GM12878 (cell line): ENCODE data around the gene SVBP. TPM values are rescaled to one million over a fixed set of nuclear protein-coding genes. Genes with fewer than 3 reads are reported as not detected.

Experiments used
- ATAC-seq: fragments of 200-7000 bp; cut with Tn5 transposase; 3 replicates; pipeline ENCODE4 v1.9.1; 2020; ENCODE audit warnings: mild to moderate bottlenecking, moderate library complexity
- BruUV-seq: library from RNA; stranded (reverse); fragments of 400-500 nt; replicated peaks from 2 replicates; lab custom pipeline; 2021; lab: Mats Ljungman, UMichigan
- CTCF ChIA-PET: fragments of 300-600 bp; sonication (Branson Sonifier 250); formaldehyde crosslinking; extraction: SDS; loops from one replicate; lab custom pipeline; 2021; ENCODE audit warnings: inconsistent platforms; lab: Yijun Ruan, JAX
- POLR2A ChIA-PET: fragments of 350-600 bp; formaldehyde crosslinking; extraction: SDS; loops from one replicate; lab custom pipeline; 2021; ENCODE audit warnings: inconsistent platforms; lab: Charles Lee
- RAD21 ChIA-PET: fragments of 300-600 bp; sonication (Branson Sonifier 250); formaldehyde crosslinking; loops from one replicate; lab custom pipeline; 2023; ENCODE audit warnings: antibody characterized with exemption; ENCODE audit not compliant: unreplicated experiment; lab: Charles Lee
- SMC1A ChIA-PET: fragments of 300-600 bp; sonication (Branson Sonifier 250); formaldehyde crosslinking; loops from one replicate; lab custom pipeline; 2023; ENCODE audit not compliant: unreplicated experiment, uncharacterized antibody; lab: Charles Lee
- DNase-seq: peaks from one replicate; pipeline ENCODE4 v3.0.0-alpha.2; 2011; ENCODE audit warnings: low read depth, low spot score
- FAIRE-seq: peaks from 3 replicates; lab custom pipeline; 2011; peaks lifted over from hg19 to GRCh38; lab: Jason Lieb, UNC
- H2AFZ ChIP-seq: 2 replicates; pipeline ENCODE4 v1.6.0; 2011; ENCODE audit warnings: low read depth, low read length, control low read depth; ENCODE audit not compliant: control insufficient read depth
- H3K27ac ChIP-seq: 2 replicates; pipeline ENCODE4 v1.5.1; 2011; ENCODE audit warnings: control low read depth; ENCODE audit not compliant: control insufficient read depth, insufficient read depth
- H3K27me3 ChIP-seq, 2 experiments: replicated peaks in 1 of 2; 2 replicates each; pipeline versions ENCODE4 v1.6.0 to v1.6.1; 2011; ENCODE audit warnings: low read length in 1 of 2; ENCODE audit not compliant: control insufficient read depth in 2 of 2, insufficient read depth in 2 of 2
- H3K36me3 ChIP-seq, 2 experiments: 2 replicates each; pipeline ENCODE4 v1.5.1; 2011; ENCODE audit warnings: low read length in 1 of 2; ENCODE audit not compliant: control insufficient read depth in 2 of 2, insufficient read depth in 2 of 2
- H3K4me1 ChIP-seq: 2 replicates; pipeline ENCODE4 v1.6.1; 2011; ENCODE audit warnings: mild to moderate bottlenecking, low read length, moderate library complexity, mixed read lengths; ENCODE audit not compliant: control insufficient read depth, insufficient read depth
- H3K4me2 ChIP-seq: 2 replicates; pipeline ENCODE4 v1.6.0; 2011; ENCODE audit warnings: control low read depth; ENCODE audit not compliant: control insufficient read depth, insufficient read depth
- H3K4me3 ChIP-seq: fragments of 200-600 bp; sonication (generic); 2 replicates; pipeline ENCODE4 v1.5.1; 2016
- H3K79me2 ChIP-seq: 2 replicates; pipeline ENCODE4 v1.6.0; 2011; ENCODE audit warnings: low read length; ENCODE audit not compliant: control insufficient read depth, insufficient read depth
- H3K9ac ChIP-seq: 2 replicates; pipeline ENCODE4 v1.8.0; 2011; ENCODE audit warnings: low read length, control low read depth, mixed read lengths; ENCODE audit not compliant: control insufficient read depth, insufficient read depth
- H3K9me3 ChIP-seq: replicated peaks from 3 replicates; pipeline ENCODE4 v1.5.1; 2011; ENCODE audit warnings: mild to moderate bottlenecking, low read length; ENCODE audit not compliant: control insufficient read depth, insufficient read depth
- H4K20me1 ChIP-seq: 2 replicates; pipeline ENCODE4 v1.6.0; 2011; ENCODE audit not compliant: control insufficient read depth, insufficient read depth
- ASH2L ChIP-seq: fragments of 300-600, 200-600 bp; sonication (generic); IDR thresholded peaks from 2 replicates; pipeline ENCODE4 v1.6.1; 2017; ENCODE audit warnings: low read depth, mild to moderate bottlenecking, borderline replicate concordance
- ATF3 ChIP-seq: IDR thresholded peaks from 2 replicates; pipeline ENCODE4 v1.6.1; 2011; ENCODE audit warnings: low read depth, mild to moderate bottlenecking, low read length, moderate library complexity, borderline replicate concordance; ENCODE audit errors: extremely low read depth
- BHLHE40 ChIP-seq, 2 experiments: fragments of 450-650 bp in 1 of 2; IDR thresholded peaks; 2 replicates each; pipeline ENCODE4 v1.6.1; 2011 to 2017; ENCODE audit warnings: low read depth in 2 of 2, borderline replicate concordance in 1 of 2, improper control_type of control experiment in 1 of 2, low read length in 1 of 2, mild to moderate bottlenecking in 1 of 2
- CBX5 ChIP-seq: sonication (generic); IDR thresholded peaks from 2 replicates; pipeline ENCODE4 v1.6.1; 2016; ENCODE audit warnings: low read depth, moderate library complexity, mild to moderate bottlenecking, inconsistent platforms
- FOXM1 ChIP-seq: IDR thresholded peaks from 2 replicates; pipeline ENCODE4 v1.6.1; 2012; ENCODE audit warnings: low read depth, mild to moderate bottlenecking, inconsistent platforms, low read length, moderate library complexity
- JUND ChIP-seq: IDR thresholded peaks from 2 replicates; pipeline ENCODE4 v1.6.1; 2012; ENCODE audit warnings: low read depth, mild to moderate bottlenecking, low read length, improper control_type of control experiment, moderate library complexity
- MAX ChIP-seq: IDR thresholded peaks from 2 replicates; pipeline ENCODE4 v1.6.1; 2012; ENCODE audit warnings: low read depth, low read length, improper control_type of control experiment
- MTA2 ChIP-seq: fragments of 450-650 bp; IDR thresholded peaks from 2 replicates; pipeline ENCODE4 v1.6.1; 2016; ENCODE audit warnings: low read depth, mild to moderate bottlenecking, moderate library complexity
- RAD51 ChIP-seq: fragments of 450-650 bp; IDR thresholded peaks from 2 replicates; pipeline ENCODE4 v1.6.1; 2016; ENCODE audit warnings: moderate library complexity, mild to moderate bottlenecking, inconsistent platforms
- RELB ChIP-seq: fragments of 450-650 bp; IDR thresholded peaks from 2 replicates; pipeline ENCODE4 v1.6.1; 2017; ENCODE audit warnings: low read depth, mild to moderate bottlenecking, moderate library complexity
- RUNX3 ChIP-seq: IDR thresholded peaks from 2 replicates; pipeline ENCODE4 v1.6.1; 2012; ENCODE audit warnings: low read length, inconsistent platforms
- SMARCA5 ChIP-seq: fragments of 450-650 bp; IDR thresholded peaks from 2 replicates; pipeline ENCODE4 v1.6.1; 2017; ENCODE audit warnings: mild to moderate bottlenecking
- SMC3 ChIP-seq: IDR thresholded peaks from 2 replicates; pipeline ENCODE4 v1.6.1; 2011; ENCODE audit warnings: low read length, improper control_type of control experiment, borderline replicate concordance
- TARDBP ChIP-seq: IDR thresholded peaks from 2 replicates; pipeline ENCODE4 v1.6.1; 2016; ENCODE audit warnings: borderline replicate concordance
- YBX1 ChIP-seq: fragments of 450-650 bp; IDR thresholded peaks from 2 replicates; pipeline ENCODE4 v1.6.1; 2016; ENCODE audit warnings: antibody characterized with exemption
- ZNF384 ChIP-seq: IDR thresholded peaks from 2 replicates; pipeline ENCODE4 v1.6.1; 2012; ENCODE audit warnings: low read depth, mild to moderate bottlenecking, low read length, improper control_type of control experiment, borderline replicate concordance
- ZZZ3 ChIP-seq: IDR thresholded peaks from 2 replicates; pipeline ENCODE4 v1.6.1; 2011; ENCODE audit warnings: low read depth; ENCODE audit not compliant: control insufficient read depth, insufficient read length
- WGBS: methylation state at CpG from one replicate; pipeline ENCODE4 v1.1.6; 2016; ENCODE audit warnings: low lambda C conversion rate; ENCODE audit not compliant: insufficient replicate concordance, insufficient coverage; ENCODE audit errors: missing lambda C conversion rate; 5-methylcytosine and 5-hydroxymethylcytosine counted together
- in situ Hi-C: fragments of 300-500 bp; cut with MboI; formaldehyde crosslinking; loops from 9 replicates; pipeline ENCODE4 v1.14.3; 2018; ENCODE audit warnings: mixed read lengths
- intact Hi-C: fragments of 100-400 bp; cut with micrococcal nuclease; formaldehyde crosslinking; loops from one replicate; pipeline ENCODE4 v1.14.2; 2022; ENCODE audit not compliant: unreplicated experiment
- polyA plus RNA-seq, 11 experiments: library from polyadenylated mRNA; depleted of rRNA in 4 of 11; unstranded in 6 of 11; stranded (reverse) in 5 of 11; fragments of >200 nt; fragmentation: Nextera tagmentation in 4 of 11; fragmentation: Illumina TruSeq in 1 of 11; extraction: Ambion mirVana in 4 of 11; extraction: Trizol in 1 of 11; gene quantifications; 1 replicate in 1 of 11; 2 replicates in 10 of 11; pipeline versions ENCODE4 v1.2.1 to v1.2.3, GENCODE V29; 2011 to 2016; ENCODE audit warnings: inconsistent platforms in 2 of 11, missing spikeins in 2 of 11, low read depth in 1 of 11
- total RNA-seq, 4 experiments: library from RNA; depleted of rRNA in 3 of 4; stranded (reverse); fragments of >200 nt in 3 of 4; fragmentation: Illumina TruSeq in 1 of 4; extraction: Trizol in 1 of 4; gene quantifications; 2 replicates each; pipeline versions ENCODE4 v1.2.1 to v1.2.3, GENCODE V29; 2013 to 2021

Gene SVBP
- total and polyA plus RNA-seq, 10 of the 15 experiments (the other 5 are each of a cell fraction or from before 2014, with no cell fraction given): 12.6 to 29.5 (median 19.8) TPM

- no peak for TF ChIP-seq BHLHE40 (IDR thresholded peaks at IDR 0.05; ENCODE audit: borderline replicate concordance in 1 of 2, low read depth in 2 of 2, low read length in 1 of 2)
- no peak for TF ChIP-seq TARDBP
- TF ChIP-seq ATF3: no peak
- TF ChIP-seq YBX1: no peak
- TF ChIP-seq, all 136 proteins: peak for 0
Measured at GRCh38 chr1:42844592-42845140, 27.5 kb upstream of the SVBP start (continued).

GRCh38 chr1:42841440-42842147, 24.4 kb upstream of the SVBP start:
- RAD21 ChIA-PET: no interaction called here
- Histone ChIP-seq H3K27me3 (no peaks in the 10 kb centered on the region), H4K20me1 (no peaks in the 10 kb centered on the region), H3K36me3 (no peaks in the 10 kb centered on the region), H3K9me3 (no peaks in the 10 kb centered on the region), H3K27ac (no peak overlapping the region), H3K4me2 (no peak overlapping the region), H2AFZ (no peak overlapping the region), H3K79me2 (peaks cover 4% of the 10 kb centered on the region), H3K4me1 (peaks cover 12% of the 10 kb centered on the region), H3K9ac (no peak overlapping the region), H3K4me3 (no peak overlapping the region)
- POLR2A ChIA-PET: interaction anchor here (1.1 kb wide), 1 partner anchor 10 kb away, joined by 5 read pairs; no protein-coding TSS in a partner anchor
- TF ChIP-seq ZNF384: no peak
- TF ChIP-seq MAX: no peak
- TF ChIP-seq MTA2: no peak
- TF ChIP-seq ASH2L: no peak
- TF ChIP-seq RAD51: no peak
- TF ChIP-seq RUNX3: no peak
- no peak for TF ChIP-seq FOXM1
- TF ChIP-seq SMARCA5: no peak
- no peak for TF ChIP-seq SMC3
- TF ChIP-seq RELB: no peak
- no peak for TF ChIP-seq JUND
- no peak for TF ChIP-seq ZZZ3
- TF ChIP-seq CBX5: no peak
- CTCF ChIA-PET: interaction anchor here (0.7 to 0.8 kb wide), 2 partner anchors 15 to 73 kb away, joined by 3 read pairs; no protein-coding TSS in a partner anchor
- FAIRE-seq (no peak), ATAC-seq (no peak), DNase-seq (no peak)
- intact Hi-C loops (no loop called here), in situ Hi-C loops (no loop called here)
- SMC1A ChIA-PET: interaction anchor here (1.0 kb wide), 1 partner anchor 9 kb away, joined by 3 read pairs; no protein-coding TSS in a partner anchor
- WGBS: 91% methylated on average over 2 of the region's 2 CpGs
- no TSS peak for BruUV-seq
